WTC11 (cell line): Measurements from ENCODE around the gene CPNE2. TPM values are rescaled to one million over a fixed set of nuclear protein-coding genes. Genes with fewer than 3 reads are reported as not detected.
A peak's percentile ranks its signal among the peaks of the same experiment; 100 is the strongest.
"Not testable (repeated sequence)": the region's sequence is repeated elsewhere in the genome, so short reads cannot be mapped to it uniquely, and the experiment has no call there.

Source experiments
- ATAC-seq: fragments of 200-7000 bp; cut with Tn5 transposase; 2 replicates; pipeline ENCODE4 v1.10.0; 2021; ENCODE audit warnings: mild to moderate bottlenecking, moderate library complexity
- CTCF ChIA-PET: fragments of 300-600 bp; sonication (Branson Sonifier 250); formaldehyde crosslinking; loops from one replicate; lab custom pipeline; 2021; ENCODE audit warnings: antibody characterized with exemption; lab: Charles Lee
- POLR2A ChIA-PET: fragments of 350-600 bp; sonication (Branson Sonifier 250); formaldehyde crosslinking; loops from one replicate; lab custom pipeline; 2021; ENCODE audit warnings: antibody characterized with exemption; lab: Charles Lee
- DNase-seq: peaks from one replicate; pipeline ENCODE4 v3.0.0; 2021; ENCODE audit warnings: low spot score
- H3K27ac Mint-ChIP-seq: 2 replicates; pipeline ENCODE4 v1.8.0; 2021; ENCODE audit warnings: mixed read lengths
- H3K27me3 Mint-ChIP-seq: 2 replicates; pipeline ENCODE4 v1.8.0; 2021; ENCODE audit warnings: low read depth, mild to moderate bottlenecking, moderate library complexity, mixed read lengths
- H3K36me3 Mint-ChIP-seq: 2 replicates; pipeline ENCODE4 v1.8.0; 2021; ENCODE audit warnings: mixed read lengths
- H3K4me1 Mint-ChIP-seq: 2 replicates; pipeline ENCODE4 v1.8.0; 2022; ENCODE audit warnings: mixed read lengths
- H3K4me3 Mint-ChIP-seq: 2 replicates; pipeline ENCODE4 v1.8.0; 2021; ENCODE audit warnings: mild to moderate bottlenecking, moderate library complexity, mixed read lengths
- H3K9me3 Mint-ChIP-seq: 2 replicates; pipeline ENCODE4 v1.8.0; 2021; ENCODE audit warnings: mixed read lengths
- FOXP1 ChIP-seq: sonication (generic); formaldehyde crosslinking; IDR thresholded peaks from 2 replicates; pipeline ENCODE4 v1.8.0; 2022; ENCODE audit warnings: missing genetic modification reagents, mild to moderate bottlenecking, moderate library complexity, borderline replicate concordance
- RORB ChIP-seq: fragments of 250-450 bp; sonication (Bioruptor Pico); IDR thresholded peaks from 2 replicates; pipeline ENCODE4 v1.9.0; 2021; ENCODE audit warnings: mild to moderate bottlenecking
- ZNF263 ChIP-seq: sonication (generic); formaldehyde crosslinking; IDR thresholded peaks from 2 replicates; pipeline ENCODE4 v1.8.1; 2022; ENCODE audit warnings: low read depth, mild to moderate bottlenecking, moderate library complexity, missing genetic modification reagents
- total RNA-seq: library from RNA; stranded (reverse); gene quantifications from 3 replicates; pipeline ENCODE4 v1.2.3, GENCODE V29; 2021
- TF ChIP-seq, protein P1 (sequence below): fragments of 250-450 bp; sonication (Bioruptor Pico); IDR thresholded peaks from 2 replicates; pipeline ENCODE4 v1.9.0; 2021; ENCODE audit warnings: mild to moderate bottlenecking
- TF ChIP-seq, protein P2 (sequence below): sonication (generic); formaldehyde crosslinking; IDR thresholded peaks from 2 replicates; pipeline ENCODE4 v1.8.0; 2022; ENCODE audit warnings: mild to moderate bottlenecking, missing genetic modification reagents
- TF ChIP-seq, protein P3 (sequence below): sonication (generic); formaldehyde crosslinking; IDR thresholded peaks from 2 replicates; pipeline ENCODE4 v1.8.0; 2022; ENCODE audit warnings: missing genetic modification reagents
- TF ChIP-seq, protein P4 (sequence below): sonication (generic); formaldehyde crosslinking; IDR thresholded peaks from 2 replicates; pipeline ENCODE4 v1.8.0; 2023; ENCODE audit warnings: missing genetic modification reagents, mild to moderate bottlenecking, borderline replicate concordance

Gene CPNE2
- total RNA-seq, 1 experiment from 2014 or later = 14.0 TPM

DNA sequence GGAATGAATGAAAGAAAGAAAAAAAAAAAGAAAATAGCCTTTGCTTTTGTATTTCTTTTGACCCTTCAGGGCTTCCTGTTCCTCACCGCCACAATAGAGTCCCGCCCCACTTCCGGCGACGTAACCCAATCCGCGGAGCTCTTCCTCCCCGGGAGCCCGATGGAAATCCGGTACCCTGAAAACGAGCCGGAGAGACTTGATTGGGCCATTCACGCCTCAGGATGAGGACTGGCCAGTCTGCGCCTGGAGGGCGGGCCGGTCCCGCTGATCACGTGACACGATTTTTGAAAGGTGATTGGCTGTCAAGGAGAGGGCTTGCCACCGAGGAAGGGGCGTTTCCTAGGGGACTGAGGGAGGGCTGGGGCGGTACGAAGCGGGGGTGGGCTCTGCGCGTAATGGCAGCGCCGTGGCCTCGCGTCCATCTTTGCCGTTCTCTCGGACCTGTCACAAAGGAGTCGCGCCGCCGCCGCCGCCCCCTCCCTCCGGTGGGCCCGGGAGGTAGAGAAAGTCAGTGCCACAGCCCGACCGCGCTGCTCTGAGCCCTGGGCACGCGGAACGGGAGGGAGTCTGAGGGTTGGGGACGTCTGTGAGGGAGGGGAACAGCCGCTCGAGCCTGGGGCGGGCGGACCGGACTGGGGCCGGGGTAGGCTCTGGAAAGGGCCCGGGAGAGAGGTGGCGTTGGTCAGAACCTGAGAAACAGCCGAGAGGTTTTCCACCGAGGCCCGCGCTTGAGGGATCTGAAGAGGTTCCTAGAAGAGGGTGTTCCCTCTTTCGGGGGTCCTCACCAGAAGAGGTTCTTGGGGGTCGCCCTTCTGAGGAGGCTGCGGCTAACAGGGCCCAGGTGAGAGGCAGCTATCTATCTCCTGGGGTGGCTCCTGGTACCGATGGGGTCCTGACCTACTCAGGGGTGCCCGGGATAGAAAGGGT is 93.8 kb downstream of the CPNE2 start, which contains the start of the genes PSME3IP1 and RSPRY1 (continued):
- TF ChIP-seq, protein P1, sequence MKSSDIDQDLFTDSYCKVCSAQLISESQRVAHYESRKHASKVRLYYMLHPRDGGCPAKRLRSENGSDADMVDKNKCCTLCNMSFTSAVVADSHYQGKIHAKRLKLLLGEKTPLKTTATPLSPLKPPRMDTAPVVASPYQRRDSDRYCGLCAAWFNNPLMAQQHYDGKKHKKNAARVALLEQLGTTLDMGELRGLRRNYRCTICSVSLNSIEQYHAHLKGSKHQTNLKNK = no peak
- TF ChIP-seq RORB (no peak), FOXP1 (CRISPR knock-in tag) (peak; percentile 84; the same call in 1 of the 2 replicates), ZNF263 (CRISPR knock-in tag) (no peak)
- TF ChIP-seq, protein P2, sequence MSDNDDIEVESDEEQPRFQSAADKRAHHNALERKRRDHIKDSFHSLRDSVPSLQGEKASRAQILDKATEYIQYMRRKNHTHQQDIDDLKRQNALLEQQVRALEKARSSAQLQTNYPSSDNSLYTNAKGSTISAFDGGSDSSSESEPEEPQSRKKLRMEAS (CRISPR knock-in tag) = peak; percentile 45; the same call in 1 of the 2 replicates
- TF ChIP-seq, protein P3, sequence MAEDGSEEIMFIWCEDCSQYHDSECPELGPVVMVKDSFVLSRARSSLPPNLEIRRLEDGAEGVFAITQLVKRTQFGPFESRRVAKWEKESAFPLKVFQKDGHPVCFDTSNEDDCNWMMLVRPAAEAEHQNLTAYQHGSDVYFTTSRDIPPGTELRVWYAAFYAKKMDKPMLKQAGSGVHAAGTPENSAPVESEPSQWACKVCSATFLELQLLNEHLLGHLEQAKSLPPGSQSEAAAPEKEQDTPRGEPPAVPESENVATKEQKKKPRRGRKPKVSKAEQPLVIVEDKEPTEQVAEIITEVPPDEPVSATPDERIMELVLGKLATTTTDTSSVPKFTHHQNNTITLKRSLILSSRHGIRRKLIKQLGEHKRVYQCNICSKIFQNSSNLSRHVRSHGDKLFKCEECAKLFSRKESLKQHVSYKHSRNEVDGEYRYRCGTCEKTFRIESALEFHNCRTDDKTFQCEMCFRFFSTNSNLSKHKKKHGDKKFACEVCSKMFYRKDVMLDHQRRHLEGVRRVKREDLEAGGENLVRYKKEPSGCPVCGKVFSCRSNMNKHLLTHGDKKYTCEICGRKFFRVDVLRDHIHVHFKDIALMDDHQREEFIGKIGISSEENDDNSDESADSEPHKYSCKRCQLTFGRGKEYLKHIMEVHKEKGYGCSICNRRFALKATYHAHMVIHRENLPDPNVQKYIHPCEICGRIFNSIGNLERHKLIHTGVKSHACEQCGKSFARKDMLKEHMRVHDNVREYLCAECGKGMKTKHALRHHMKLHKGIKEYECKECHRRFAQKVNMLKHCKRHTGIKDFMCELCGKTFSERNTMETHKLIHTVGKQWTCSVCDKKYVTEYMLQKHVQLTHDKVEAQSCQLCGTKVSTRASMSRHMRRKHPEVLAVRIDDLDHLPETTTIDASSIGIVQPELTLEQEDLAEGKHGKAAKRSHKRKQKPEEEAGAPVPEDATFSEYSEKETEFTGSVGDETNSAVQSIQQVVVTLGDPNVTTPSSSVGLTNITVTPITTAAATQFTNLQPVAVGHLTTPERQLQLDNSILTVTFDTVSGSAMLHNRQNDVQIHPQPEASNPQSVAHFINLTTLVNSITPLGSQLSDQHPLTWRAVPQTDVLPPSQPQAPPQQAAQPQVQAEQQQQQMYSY = no peak

DNA sequence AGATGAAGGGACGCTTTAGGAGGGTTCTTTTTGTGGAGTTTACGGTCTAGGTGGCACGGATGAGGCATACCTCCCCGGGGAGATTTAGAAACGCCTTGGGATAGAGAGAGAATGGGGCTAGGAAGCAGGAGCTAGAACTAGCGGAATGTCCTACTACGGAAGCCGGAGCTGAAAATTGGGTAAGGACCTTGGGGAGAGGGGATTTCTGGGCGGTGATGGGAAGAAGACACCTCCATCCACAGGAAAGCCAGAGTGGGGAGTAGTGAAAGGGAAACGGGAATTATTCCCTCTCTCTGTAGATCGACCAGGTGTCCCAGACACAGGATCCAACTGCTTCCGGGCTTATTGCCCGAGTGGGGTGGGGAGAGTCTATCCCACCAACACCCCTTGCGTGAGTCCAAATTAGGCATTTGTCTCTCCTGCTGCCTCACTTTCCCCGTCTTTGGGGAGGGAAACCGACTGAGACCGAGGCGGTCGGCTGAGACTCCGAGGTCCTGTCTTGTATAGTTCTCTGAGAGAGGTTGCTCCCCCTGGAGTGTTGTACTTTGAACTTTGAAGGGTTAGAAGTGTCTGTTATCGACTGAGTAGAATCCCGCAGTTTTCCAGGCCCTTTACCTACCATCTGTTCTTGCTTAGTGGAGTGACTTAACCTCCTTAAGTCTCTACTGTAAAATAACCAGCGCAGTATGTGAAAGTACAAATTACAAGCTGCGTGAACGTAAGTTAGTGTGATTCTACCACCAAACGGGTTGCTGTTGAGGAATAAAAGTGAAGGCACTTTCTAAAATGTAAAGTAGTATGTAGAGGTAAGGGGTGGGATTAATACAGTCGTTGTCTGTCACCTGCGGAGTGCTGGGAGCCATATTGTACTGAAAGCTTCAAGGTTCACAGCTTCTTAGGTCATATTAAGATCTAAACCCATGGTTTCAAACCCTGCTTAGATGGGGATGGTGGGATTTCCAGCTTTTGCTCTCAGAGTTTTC is 94.8 kb downstream of the CPNE2 start:
- H3K27me3 Mint-ChIP-seq = no peaks in the 10 kb centered on the region; the same call in 1 of the 2 replicates
- peaks cover 42% of the 10 kb centered on the region for H3K4me1 Mint-ChIP-seq
- H3K27ac Mint-ChIP-seq = peak overlapping the region; percentile 85
- no peaks in the 10 kb centered on the region for H3K9me3 Mint-ChIP-seq
- peak overlapping the region; percentile 96 for H3K4me3 Mint-ChIP-seq
- DNase-seq (no peak), ATAC-seq (peak; percentile 1; the same call in 1 of the 2 replicates)
- ChIA-PET CTCF (interaction anchor here (0.7 to 1.6 kb wide), 6 partner anchors 10 to 113 kb away, joined by 3 to 4 read pairs (median 4); partner anchors contain the start of gene CPNE2), POLR2A (no interaction called here)
- TF ChIP-seq, protein P1 = no peak
- TF ChIP-seq, protein P4, sequence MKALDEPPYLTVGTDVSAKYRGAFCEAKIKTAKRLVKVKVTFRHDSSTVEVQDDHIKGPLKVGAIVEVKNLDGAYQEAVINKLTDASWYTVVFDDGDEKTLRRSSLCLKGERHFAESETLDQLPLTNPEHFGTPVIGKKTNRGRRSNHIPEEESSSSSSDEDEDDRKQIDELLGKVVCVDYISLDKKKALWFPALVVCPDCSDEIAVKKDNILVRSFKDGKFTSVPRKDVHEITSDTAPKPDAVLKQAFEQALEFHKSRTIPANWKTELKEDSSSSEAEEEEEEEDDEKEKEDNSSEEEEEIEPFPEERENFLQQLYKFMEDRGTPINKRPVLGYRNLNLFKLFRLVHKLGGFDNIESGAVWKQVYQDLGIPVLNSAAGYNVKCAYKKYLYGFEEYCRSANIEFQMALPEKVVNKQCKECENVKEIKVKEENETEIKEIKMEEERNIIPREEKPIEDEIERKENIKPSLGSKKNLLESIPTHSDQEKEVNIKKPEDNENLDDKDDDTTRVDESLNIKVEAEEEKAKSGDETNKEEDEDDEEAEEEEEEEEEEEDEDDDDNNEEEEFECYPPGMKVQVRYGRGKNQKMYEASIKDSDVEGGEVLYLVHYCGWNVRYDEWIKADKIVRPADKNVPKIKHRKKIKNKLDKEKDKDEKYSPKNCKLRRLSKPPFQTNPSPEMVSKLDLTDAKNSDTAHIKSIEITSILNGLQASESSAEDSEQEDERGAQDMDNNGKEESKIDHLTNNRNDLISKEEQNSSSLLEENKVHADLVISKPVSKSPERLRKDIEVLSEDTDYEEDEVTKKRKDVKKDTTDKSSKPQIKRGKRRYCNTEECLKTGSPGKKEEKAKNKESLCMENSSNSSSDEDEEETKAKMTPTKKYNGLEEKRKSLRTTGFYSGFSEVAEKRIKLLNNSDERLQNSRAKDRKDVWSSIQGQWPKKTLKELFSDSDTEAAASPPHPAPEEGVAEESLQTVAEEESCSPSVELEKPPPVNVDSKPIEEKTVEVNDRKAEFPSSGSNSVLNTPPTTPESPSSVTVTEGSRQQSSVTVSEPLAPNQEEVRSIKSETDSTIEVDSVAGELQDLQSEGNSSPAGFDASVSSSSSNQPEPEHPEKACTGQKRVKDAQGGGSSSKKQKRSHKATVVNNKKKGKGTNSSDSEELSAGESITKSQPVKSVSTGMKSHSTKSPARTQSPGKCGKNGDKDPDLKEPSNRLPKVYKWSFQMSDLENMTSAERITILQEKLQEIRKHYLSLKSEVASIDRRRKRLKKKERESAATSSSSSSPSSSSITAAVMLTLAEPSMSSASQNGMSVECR (CRISPR knock-in tag) = 0 out of 2 replicates have a peak, but pooled peaks have one; percentile 36
- H3K36me3 Mint-ChIP-seq = no peaks in the 10 kb centered on the region

DNA sequence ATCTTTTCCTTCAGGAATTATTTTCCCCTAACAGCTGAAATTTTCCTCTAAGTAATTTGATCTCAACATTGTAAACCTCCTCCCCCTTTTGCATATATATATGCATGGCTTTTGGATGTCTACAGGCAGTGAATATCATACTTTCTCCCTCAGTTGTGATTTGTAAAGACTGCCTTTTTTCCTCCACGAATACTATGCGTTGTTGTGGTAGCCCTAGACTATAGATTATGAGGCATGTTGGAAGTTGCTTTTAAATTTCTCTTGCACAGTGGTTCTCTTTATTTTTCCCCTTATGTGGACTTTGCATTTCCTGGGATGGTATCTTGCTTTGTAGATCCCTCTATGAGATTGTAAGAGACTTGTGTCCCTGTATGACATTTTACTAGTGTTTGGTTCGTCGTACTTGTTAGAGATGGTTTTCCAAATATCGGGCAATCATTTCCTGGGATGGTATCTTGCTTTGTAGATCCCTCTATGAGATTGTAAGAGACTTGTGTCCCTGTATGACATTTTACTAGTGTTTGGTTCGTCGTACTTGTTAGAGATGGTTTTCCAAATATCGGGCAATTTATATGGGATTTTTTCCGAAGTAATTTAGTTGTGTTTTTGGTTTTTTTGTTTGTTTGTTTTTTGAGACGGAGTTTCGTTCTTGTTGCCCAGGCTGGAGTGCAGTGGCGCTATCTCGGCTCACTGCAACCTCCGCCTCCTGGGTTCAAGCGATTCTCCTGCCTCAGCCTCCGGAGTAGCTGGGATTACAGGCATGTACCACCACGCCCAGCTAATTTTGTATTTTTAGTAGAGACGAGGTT is 95.7 kb downstream of the CPNE2 start:
- H3K27me3 Mint-ChIP-seq, DNase-seq, H3K9me3 Mint-ChIP-seq, POLR2A ChIA-PET, ATAC-seq, H3K36me3 Mint-ChIP-seq: not testable (repeated sequence)
- peak overlapping the region; percentile 61 for H3K27ac Mint-ChIP-seq
- H3K4me3 Mint-ChIP-seq = peak overlapping the region; percentile 96
- H3K4me1 Mint-ChIP-seq = peaks cover 35% of the 10 kb centered on the region
- CTCF ChIA-PET = interaction anchor here (1.2 to 1.3 kb wide), 3 partner anchors 90 to 112 kb away, joined by 3 to 4 read pairs (median 4); partner anchors contain the start of gene CPNE2
